CD4-positive, alpha-beta T cell (primary cell): Measurements from ENCODE around the gene TEX2. TPM values are rescaled to one million over a fixed set of nuclear protein-coding genes. Genes with fewer than 3 reads are reported as not detected.

Experiments
- ATAC-seq: fragments of 200-7000 bp; cut with Tn5 transposase; one replicate; pipeline ENCODE4 v1.10.0; 2022; ENCODE audit warnings: mild to moderate bottlenecking; ENCODE audit not compliant: poor library complexity
- CTCF ChIA-PET: fragments of 350-600 bp; sonication (Branson Sonifier 250); formaldehyde crosslinking; loops from one replicate; lab custom pipeline; 2021; ENCODE audit warnings: antibody characterized with exemption, inconsistent platforms; lab: Charles Lee
- POLR2A ChIA-PET: fragments of 350-600 bp; sonication (Branson Sonifier 250); formaldehyde crosslinking; loops from one replicate; lab custom pipeline; 2021; ENCODE audit warnings: antibody characterized with exemption, inconsistent platforms; lab: Charles Lee
- DNase-seq, 14 experiments: peaks; one replicate each; pipeline ENCODE4 v3.0.0-alpha.2; 2013 to 2020; ENCODE audit warnings: mixed read lengths in 2 of 14
- H3K27ac ChIP-seq, 2 donors: one replicate each; pipeline versions ENCODE4 v1.5.1 to v1.7.0; 2013; ENCODE audit warnings: low read length in 2 of 2, low read depth in 1 of 2, mild to moderate bottlenecking in 1 of 2
- H3K27me3 ChIP-seq, 2 experiments: 1 replicate in 1 of 2; 2 replicates in 1 of 2; pipeline versions ENCODE4 v1.6.1 to v1.7.0; 2013; ENCODE audit warnings: low read length in 2 of 2, control low read depth in 1 of 2, mild to moderate bottlenecking in 1 of 2, moderate library complexity in 1 of 2; ENCODE audit not compliant: insufficient read depth in 2 of 2, control insufficient read depth in 1 of 2
- H3K36me3 ChIP-seq: one replicate; pipeline ENCODE4 v1.6.1; 2013; ENCODE audit warnings: low read length, control low read depth; ENCODE audit not compliant: insufficient read depth
- H3K4me1 ChIP-seq: one replicate; pipeline ENCODE4 v1.6.1; 2013; ENCODE audit warnings: low read length, control low read depth; ENCODE audit not compliant: insufficient read depth
- H3K4me3 ChIP-seq: one replicate; pipeline ENCODE4 v1.5.1; 2013; ENCODE audit warnings: mild to moderate bottlenecking, low read length, moderate library complexity
- H3K9me3 ChIP-seq, 2 experiments: 1 replicate in 1 of 2; 2 replicates in 1 of 2; pipeline versions ENCODE4 v1.6.1 to v1.7.0; 2013; ENCODE audit warnings: low read length in 2 of 2, mild to moderate bottlenecking in 2 of 2, control low read depth in 1 of 2, moderate library complexity in 1 of 2; ENCODE audit not compliant: control insufficient read depth in 1 of 2, insufficient read depth in 1 of 2
- H3K27ac Mint-ChIP-seq: one replicate; pipeline ENCODE4 v1.8.0; 2020; ENCODE audit warnings: mixed read lengths
- H3K27me3 Mint-ChIP-seq: one replicate; pipeline ENCODE4 v1.8.0; 2021; ENCODE audit warnings: mixed read lengths
- H3K36me3 Mint-ChIP-seq: one replicate; pipeline ENCODE4 v1.8.0; 2021; ENCODE audit warnings: low read depth, mixed read lengths
- H3K4me1 Mint-ChIP-seq: one replicate; pipeline ENCODE4 v1.8.0; 2021; ENCODE audit warnings: low read depth, mixed read lengths
- H3K4me3 Mint-ChIP-seq: one replicate; pipeline ENCODE4 v1.8.0; 2020; ENCODE audit warnings: mild to moderate bottlenecking, mixed read lengths
- H3K9me3 Mint-ChIP-seq: one replicate; pipeline ENCODE4 v1.8.0; 2020; ENCODE audit warnings: mixed read lengths
- intact Hi-C, 2 experiments: fragments of 100-400 bp; cut with DNase I in 1 of 2; cut with micrococcal nuclease in 1 of 2; formaldehyde crosslinking; loops; one replicate each; pipeline versions ENCODE4 v1.15.1 to v1.9.0; 2023 to 2025; cut with DNase I, micrococcal nuclease
- total RNA-seq, 174 experiments: library from RNA in 2 of 174; stranded (reverse) in 2 of 174; gene quantifications; one replicate each; pipeline ENCODE4 v1.2.3 and lab custom pipeline; 2021 to 2026
- TF ChIP-seq, protein P1 (sequence below): fragments of 200-600 bp; IDR thresholded peaks from one replicate; pipeline ENCODE4 v1.8.0; 2022; ENCODE audit warnings: antibody characterized with exemption, mild to moderate bottlenecking

The TEX2 gene
- total RNA-seq, 2 experiments from 2014 or later: 8.6 to 8.9 TPM

DNA sequence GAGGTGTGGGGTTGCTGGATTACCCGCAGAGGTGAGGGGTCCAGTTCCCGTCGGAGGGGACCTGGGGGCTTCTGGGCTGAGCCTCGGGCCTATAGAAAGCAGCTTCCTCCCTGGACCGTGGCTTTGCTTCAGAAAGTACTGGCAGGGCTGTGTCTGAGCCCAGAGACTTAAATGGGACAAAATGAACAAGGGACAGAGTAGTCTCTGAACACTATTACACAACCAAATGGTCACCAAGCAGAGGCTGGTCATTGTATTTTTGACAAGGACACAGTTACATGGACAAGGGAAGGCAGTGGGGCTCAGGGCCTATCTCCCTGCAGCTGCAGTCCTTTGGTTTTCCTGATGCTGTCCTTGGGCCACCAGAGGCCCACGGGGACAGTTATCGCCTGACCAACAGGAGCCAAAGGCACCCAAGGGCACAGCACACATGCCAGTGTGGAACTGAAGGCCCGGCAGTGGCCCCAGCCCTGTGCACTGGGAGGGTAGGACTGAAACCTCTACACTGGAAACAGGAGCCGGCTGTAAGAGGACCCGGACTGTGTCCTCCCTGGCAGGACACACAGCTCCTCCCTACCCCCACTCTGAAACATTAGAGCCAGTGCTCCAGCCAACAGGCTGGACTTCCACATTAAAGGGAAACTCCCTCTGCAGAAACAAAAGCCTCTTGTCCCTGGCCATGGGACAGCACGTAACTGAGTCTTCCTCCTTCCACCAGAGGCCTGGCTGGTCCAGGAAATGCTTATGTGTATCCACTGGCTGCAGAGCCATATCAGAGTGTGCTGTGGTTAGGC lies 107.1 kb downstream of the TEX2 start:
- no peak for ATAC-seq
- Histone ChIP-seq H3K36me3 (peaks cover 24% of the 10 kb centered on the region), H3K4me3 (no peak overlapping the region), H3K27me3 (no peaks in the 10 kb centered on the region), H3K9me3 (no peaks in the 10 kb centered on the region), H3K27ac (no peak overlapping the region), H3K4me1 (no peaks in the 10 kb centered on the region)
- DNase-seq: no peak
- ChIA-PET CTCF (no interaction called here), POLR2A (interaction anchor here (1.7 kb wide), 1 partner anchor 10 kb away, joined by 6 read pairs; no protein-coding TSS in a partner anchor)
- H3K36me3 Mint-ChIP-seq: peaks cover 34% of the 10 kb centered on the region
- TF ChIP-seq, protein P1, sequence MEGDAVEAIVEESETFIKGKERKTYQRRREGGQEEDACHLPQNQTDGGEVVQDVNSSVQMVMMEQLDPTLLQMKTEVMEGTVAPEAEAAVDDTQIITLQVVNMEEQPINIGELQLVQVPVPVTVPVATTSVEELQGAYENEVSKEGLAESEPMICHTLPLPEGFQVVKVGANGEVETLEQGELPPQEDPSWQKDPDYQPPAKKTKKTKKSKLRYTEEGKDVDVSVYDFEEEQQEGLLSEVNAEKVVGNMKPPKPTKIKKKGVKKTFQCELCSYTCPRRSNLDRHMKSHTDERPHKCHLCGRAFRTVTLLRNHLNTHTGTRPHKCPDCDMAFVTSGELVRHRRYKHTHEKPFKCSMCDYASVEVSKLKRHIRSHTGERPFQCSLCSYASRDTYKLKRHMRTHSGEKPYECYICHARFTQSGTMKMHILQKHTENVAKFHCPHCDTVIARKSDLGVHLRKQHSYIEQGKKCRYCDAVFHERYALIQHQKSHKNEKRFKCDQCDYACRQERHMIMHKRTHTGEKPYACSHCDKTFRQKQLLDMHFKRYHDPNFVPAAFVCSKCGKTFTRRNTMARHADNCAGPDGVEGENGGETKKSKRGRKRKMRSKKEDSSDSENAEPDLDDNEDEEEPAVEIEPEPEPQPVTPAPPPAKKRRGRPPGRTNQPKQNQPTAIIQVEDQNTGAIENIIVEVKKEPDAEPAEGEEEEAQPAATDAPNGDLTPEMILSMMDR: no peak
- intact Hi-C loops: no loop called here
- H3K27ac Mint-ChIP-seq: no peak overlapping the region
- no peak overlapping the region for H3K4me3 Mint-ChIP-seq
- H3K9me3 Mint-ChIP-seq: no peaks in the 10 kb centered on the region
- H3K4me1 Mint-ChIP-seq: no peaks in the 10 kb centered on the region
- no peaks in the 10 kb centered on the region for H3K27me3 Mint-ChIP-seq

DNA sequence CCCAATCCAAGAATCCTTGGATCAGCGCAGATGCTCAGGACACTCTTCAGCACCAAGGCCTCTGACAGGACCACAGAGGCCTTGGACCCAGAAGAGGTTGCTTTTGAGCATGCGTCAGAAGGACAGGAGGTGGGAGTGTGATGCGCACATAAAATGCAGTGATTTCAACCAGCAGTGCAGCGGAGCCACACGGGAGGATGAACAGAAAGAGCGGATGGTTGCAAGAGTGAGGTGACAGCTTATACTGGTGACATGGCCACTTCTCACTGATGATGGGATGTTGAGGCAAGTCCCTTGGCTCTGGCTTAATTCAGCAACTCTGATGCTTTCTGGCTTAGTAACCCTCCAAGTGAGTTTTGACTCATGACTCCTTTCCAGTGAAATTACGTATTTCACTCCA lies 107.9 kb downstream of the TEX2 start:
- intact Hi-C loops: no loop called here
- peaks cover 28% of the 10 kb centered on the region for H3K36me3 ChIP-seq
- H3K9me3 Mint-ChIP-seq: no peaks in the 10 kb centered on the region
- POLR2A ChIA-PET: interaction anchor here (1.7 kb wide), 1 partner anchor 9 kb away, joined by 6 read pairs; no protein-coding TSS in a partner anchor
- no peak overlapping the region for H3K4me3 ChIP-seq
- H3K4me1 Mint-ChIP-seq: no peaks in the 10 kb centered on the region
- TF ChIP-seq, protein P1: no peak
- H3K27ac ChIP-seq: no peak overlapping the region
- CTCF ChIA-PET: no interaction called here
- H3K36me3 Mint-ChIP-seq: peaks cover 42% of the 10 kb centered on the region
- no peaks in the 10 kb centered on the region for H3K9me3 ChIP-seq
- H3K27me3 Mint-ChIP-seq: no peaks in the 10 kb centered on the region
- no peak overlapping the region for H3K27ac Mint-ChIP-seq
- DNase-seq: no peak
- H3K27me3 ChIP-seq: no peaks in the 10 kb centered on the region
- no peaks in the 10 kb centered on the region for H3K4me1 ChIP-seq
- ATAC-seq: no peak
- H3K4me3 Mint-ChIP-seq: no peak overlapping the region

DNA sequence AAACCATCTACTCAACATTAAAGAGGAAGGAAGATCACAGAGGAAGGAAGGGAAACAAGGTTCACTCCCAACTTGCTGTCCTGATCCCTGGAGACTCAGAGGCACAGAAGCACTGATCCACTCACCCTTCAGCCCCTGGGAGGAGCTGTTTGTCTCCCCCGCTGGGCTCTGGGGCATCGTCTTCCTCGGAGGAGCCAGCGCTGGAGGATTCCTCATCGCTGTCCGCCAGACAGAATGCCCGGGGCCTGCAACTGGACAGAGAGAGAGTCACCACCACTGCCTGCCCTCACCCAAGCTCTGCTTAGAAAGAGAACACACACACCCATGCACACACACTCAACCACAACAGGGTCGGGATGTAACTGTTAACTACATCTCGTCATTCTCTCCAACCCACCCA lies 108.3 kb downstream of the TEX2 start:
- ATAC-seq (no peak), DNase-seq (no peak)
- H3K4me1 ChIP-seq: no peaks in the 10 kb centered on the region
- no peak overlapping the region for H3K4me3 ChIP-seq
- Mint-ChIP-seq H3K4me1 (no peaks in the 10 kb centered on the region), H3K4me3 (no peak overlapping the region), H3K9me3 (no peaks in the 10 kb centered on the region), H3K27me3 (no peaks in the 10 kb centered on the region), H3K36me3 (peaks cover 46% of the 10 kb centered on the region), H3K27ac (no peak overlapping the region)
- H3K27me3 ChIP-seq: no peaks in the 10 kb centered on the region
- ChIA-PET CTCF (no interaction called here), POLR2A (interaction anchor here (1.2 to 1.7 kb wide), 2 partner anchors 9 kb away, joined by 3 to 6 read pairs; no protein-coding TSS in a partner anchor)
- no peak overlapping the region for H3K27ac ChIP-seq
- H3K36me3 ChIP-seq: peaks cover 29% of the 10 kb centered on the region
- TF ChIP-seq, protein P1: no peak
- intact Hi-C loops: no loop called here
- H3K9me3 ChIP-seq: no peaks in the 10 kb centered on the region
